ENCODE results near the gene ALG12. TPM values are rescaled to one million over a fixed set of nuclear protein-coding genes. Genes with fewer than 3 reads are reported as not detected.

ALG12 gene
- total RNA-seq, 1 experiment from 2014 or later, result 18.2 TPM

DNA sequence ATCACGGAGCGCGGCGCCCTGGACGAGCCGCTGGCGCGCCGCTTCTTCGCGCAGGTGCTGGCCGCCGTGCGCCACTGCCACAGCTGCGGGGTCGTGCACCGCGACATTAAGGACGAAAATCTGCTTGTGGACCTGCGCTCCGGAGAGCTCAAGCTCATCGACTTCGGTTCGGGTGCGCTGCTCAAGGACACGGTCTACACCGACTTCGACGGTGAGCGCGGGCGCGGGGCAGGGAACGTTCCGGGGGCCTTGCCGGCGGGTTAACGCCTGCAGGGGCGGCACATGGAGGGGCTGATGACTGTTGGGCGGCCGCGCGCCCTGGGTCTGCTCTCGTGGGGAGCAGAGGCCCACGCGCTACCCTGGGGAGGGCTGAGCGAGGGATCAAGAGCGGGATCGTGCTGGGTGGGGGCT, 43.4 kb upstream of the ALG12 start:
- peaks cover 47% of the 10 kb centered on the region for H3K36me3 Mint-ChIP-seq (ENCODE audit: insufficient read depth, unreplicated experiment)
- no TSS peak for BruUV-seq (replicated peaks)
- DNase-seq (ENCODE audit: unreplicated experiment), result no peak
- ChIA-PET POLR2A (interaction anchor here (0.9 to 6.1 kb wide), 11 partner anchors 9 to 196 kb away, joined by 3 to 73 read pairs (median 13); no protein-coding TSS in a partner anchor), CTCF (interaction anchor here (0.7 to 1.1 kb wide), 4 partner anchors 9 to 278 kb away, joined by 3 to 4 read pairs (median 3); no protein-coding TSS in a partner anchor)
- peak overlapping the region; percentile 77 for H3K27ac Mint-ChIP-seq (ENCODE audit: low read depth, unreplicated experiment)
- no peaks in the 10 kb centered on the region for H3K9me3 Mint-ChIP-seq (ENCODE audit: unreplicated experiment)
- intact Hi-C loops (cut with micrococcal nuclease), result loop anchor here (1.0 kb wide), 1 partner anchor 30 kb away; no protein-coding TSS in a partner anchor
- H3K4me1 Mint-ChIP-seq (ENCODE audit: insufficient read depth, unreplicated experiment), result peaks cover 18% of the 10 kb centered on the region
- TF ChIP-seq, protein P1, sequence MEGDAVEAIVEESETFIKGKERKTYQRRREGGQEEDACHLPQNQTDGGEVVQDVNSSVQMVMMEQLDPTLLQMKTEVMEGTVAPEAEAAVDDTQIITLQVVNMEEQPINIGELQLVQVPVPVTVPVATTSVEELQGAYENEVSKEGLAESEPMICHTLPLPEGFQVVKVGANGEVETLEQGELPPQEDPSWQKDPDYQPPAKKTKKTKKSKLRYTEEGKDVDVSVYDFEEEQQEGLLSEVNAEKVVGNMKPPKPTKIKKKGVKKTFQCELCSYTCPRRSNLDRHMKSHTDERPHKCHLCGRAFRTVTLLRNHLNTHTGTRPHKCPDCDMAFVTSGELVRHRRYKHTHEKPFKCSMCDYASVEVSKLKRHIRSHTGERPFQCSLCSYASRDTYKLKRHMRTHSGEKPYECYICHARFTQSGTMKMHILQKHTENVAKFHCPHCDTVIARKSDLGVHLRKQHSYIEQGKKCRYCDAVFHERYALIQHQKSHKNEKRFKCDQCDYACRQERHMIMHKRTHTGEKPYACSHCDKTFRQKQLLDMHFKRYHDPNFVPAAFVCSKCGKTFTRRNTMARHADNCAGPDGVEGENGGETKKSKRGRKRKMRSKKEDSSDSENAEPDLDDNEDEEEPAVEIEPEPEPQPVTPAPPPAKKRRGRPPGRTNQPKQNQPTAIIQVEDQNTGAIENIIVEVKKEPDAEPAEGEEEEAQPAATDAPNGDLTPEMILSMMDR (IDR thresholded peaks at IDR 0.05; ENCODE audit: unreplicated experiment), result no peak
- H3K4me3 Mint-ChIP-seq (ENCODE audit: unreplicated experiment), result peak overlapping the region; percentile 90
- H3K27me3 Mint-ChIP-seq (ENCODE audit: insufficient read depth, unreplicated experiment), result no peaks in the 10 kb centered on the region

DNA sequence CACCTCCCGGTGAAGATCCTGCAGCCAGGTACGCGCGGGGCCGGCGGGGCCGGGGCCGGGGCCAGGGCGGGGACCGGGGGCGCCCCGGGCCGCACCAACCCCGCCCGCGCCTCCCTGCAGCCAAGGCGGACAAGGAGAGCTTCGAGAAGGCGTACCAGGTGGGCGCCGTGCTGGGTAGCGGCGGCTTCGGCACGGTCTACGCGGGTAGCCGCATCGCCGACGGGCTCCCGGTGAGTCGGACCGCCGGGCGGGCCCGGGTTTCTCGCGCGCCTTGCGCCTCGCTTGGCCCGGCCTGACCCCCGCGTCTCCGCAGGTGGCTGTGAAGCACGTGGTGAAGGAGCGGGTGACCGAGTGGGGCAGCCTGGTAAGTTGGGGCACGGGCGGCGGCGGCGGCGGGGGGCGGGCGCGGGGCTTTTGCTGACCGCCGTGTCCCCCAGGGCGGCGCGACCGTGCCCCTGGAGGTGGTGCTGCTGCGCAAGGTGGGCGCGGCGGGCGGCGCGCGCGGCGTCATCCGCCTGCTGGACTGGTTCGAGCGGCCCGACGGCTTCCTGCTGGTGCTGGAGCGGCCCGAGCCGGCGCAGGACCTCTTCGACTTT, 42.9 kb upstream of the ALG12 start:
- peak overlapping the region; percentile 90 for H3K4me3 Mint-ChIP-seq (ENCODE audit: unreplicated experiment)
- H3K27ac Mint-ChIP-seq (ENCODE audit: low read depth, unreplicated experiment), result peak overlapping the region; percentile 77
- DNase-seq (ENCODE audit: unreplicated experiment), result no peak
- H3K27me3 Mint-ChIP-seq (ENCODE audit: insufficient read depth, unreplicated experiment), result no peaks in the 10 kb centered on the region
- H3K36me3 Mint-ChIP-seq (ENCODE audit: insufficient read depth, unreplicated experiment), result peaks cover 47% of the 10 kb centered on the region
- POLR2A ChIA-PET, result interaction anchor here (0.8 to 6.1 kb wide), 12 partner anchors 9 to 197 kb away, joined by 3 to 73 read pairs (median 13); no protein-coding TSS in a partner anchor
- CTCF ChIA-PET, result interaction anchor here (0.7 to 1.0 kb wide), 3 partner anchors 14 to 278 kb away, joined by 3 to 4 read pairs (median 3); no protein-coding TSS in a partner anchor
- intact Hi-C loops (cut with micrococcal nuclease), result no loop called here
- TSS peak; percentile 18 for BruUV-seq (replicated peaks)
- no peaks in the 10 kb centered on the region for H3K9me3 Mint-ChIP-seq (ENCODE audit: unreplicated experiment)
- H3K4me1 Mint-ChIP-seq (ENCODE audit: insufficient read depth, unreplicated experiment), result peaks cover 20% of the 10 kb centered on the region
- TF ChIP-seq, protein P1 (IDR thresholded peaks at IDR 0.05; ENCODE audit: unreplicated experiment), result no peak

DNA sequence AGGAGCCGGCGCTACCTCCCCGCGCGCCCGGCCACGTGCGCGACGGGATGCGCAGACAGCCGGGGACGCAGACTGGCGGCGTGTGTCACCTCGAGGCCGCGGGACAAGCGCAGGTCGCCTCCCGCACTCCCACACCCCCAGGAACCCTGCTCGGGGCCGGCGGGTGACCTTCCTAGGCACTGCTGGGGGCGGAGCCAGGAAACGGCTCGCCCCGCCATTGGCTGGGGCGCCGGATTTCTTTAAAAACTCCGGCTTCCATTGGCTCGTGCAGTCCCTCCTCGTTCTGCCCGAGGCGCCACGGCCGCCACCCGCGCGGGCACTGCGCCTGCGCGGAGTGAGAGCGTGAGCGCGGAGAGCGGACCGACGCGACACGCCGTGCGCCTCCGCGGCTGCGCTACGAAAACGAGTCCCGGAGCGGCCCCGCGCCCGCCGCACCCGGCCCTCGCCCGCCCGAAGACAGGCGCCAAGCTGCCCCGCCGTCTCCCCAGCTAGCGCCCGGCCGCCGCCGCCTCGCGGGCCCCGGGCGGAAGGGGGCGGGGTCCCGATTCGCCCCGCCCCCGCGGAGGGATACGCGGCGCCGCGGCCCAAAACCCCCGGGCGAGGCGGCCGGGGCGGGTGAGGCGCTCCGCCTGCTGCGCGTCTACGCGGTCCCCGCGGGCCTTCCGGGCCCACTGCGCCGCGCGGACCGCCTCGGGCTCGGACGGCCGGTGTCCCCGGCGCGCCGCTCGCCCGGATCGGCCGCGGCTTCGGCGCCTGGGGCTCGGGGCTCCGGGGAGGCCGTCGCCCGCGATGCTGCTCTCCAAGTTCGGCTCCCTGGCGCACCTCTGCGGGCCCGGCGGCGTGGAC, 42.1 kb upstream of the ALG12 start, which contains the start of gene PIM3:
Gene PIM3, plus strand, starts transcription at position 614 of the 846 bp plus-strand sequence. Its CDS starts 176 bp downstream, at position 790.
- no TSS peak for BruUV-seq (replicated peaks)

More for the DNA sequence above, 42.1 kb upstream of the ALG12 start, which contains the start of gene PIM3:
- TF ChIP-seq, protein P1 (IDR thresholded peaks at IDR 0.05; ENCODE audit: unreplicated experiment), result no peak
- Mint-ChIP-seq H3K36me3 (ENCODE audit: insufficient read depth, unreplicated experiment) (peaks cover 45% of the 10 kb centered on the region), H3K27me3 (ENCODE audit: insufficient read depth, unreplicated experiment) (no peaks in the 10 kb centered on the region), H3K9me3 (ENCODE audit: unreplicated experiment) (no peaks in the 10 kb centered on the region), H3K4me1 (ENCODE audit: insufficient read depth, unreplicated experiment) (peaks cover 19% of the 10 kb centered on the region), H3K4me3 (ENCODE audit: unreplicated experiment) (peak within 1 kb of the TSS; percentile 90), H3K27ac (ENCODE audit: low read depth, unreplicated experiment) (peak within 1 kb of the TSS; percentile 77)
- CTCF ChIA-PET, result interaction anchor here (1.0 kb wide), 1 partner anchor 70 kb away, joined by 4 read pairs; no protein-coding TSS in a partner anchor
- intact Hi-C loops (cut with micrococcal nuclease), result loop anchor here (1.0 kb wide), 1 partner anchor 24 kb away; no protein-coding TSS in a partner anchor
- DNase-seq (ENCODE audit: unreplicated experiment), result peak; percentile 96
- POLR2A ChIA-PET, result interaction anchor here (0.8 to 6.1 kb wide), 12 partner anchors 8 to 189 kb away, joined by 3 to 73 read pairs (median 10); partner anchors contain the start of gene IL17REL

Measured in MCF 10A (cell line).